Kidney epithelial cell (primary cell): Measurements from ENCODE around the gene IGFBP3. TPM values are rescaled to one million over a fixed set of nuclear protein-coding genes. Genes with fewer than 3 reads are reported as not detected.

Experiments used
- DNase-seq: peaks from one replicate; pipeline ENCODE4 v3.0.0-alpha.2; 2010; ENCODE audit warnings: low read depth
- H3K27me3 ChIP-seq: 2 replicates; pipeline ENCODE4 v1.6.0; 2011; ENCODE audit warnings: low read length; ENCODE audit not compliant: control insufficient read depth, insufficient read depth
- H3K36me3 ChIP-seq: 2 replicates; pipeline ENCODE4 v1.5.1; 2011; ENCODE audit warnings: low read length; ENCODE audit not compliant: control insufficient read depth, insufficient read depth
- H3K4me3 ChIP-seq: 2 replicates; pipeline ENCODE4 v1.5.1; 2011; ENCODE audit warnings: low read depth, mild to moderate bottlenecking, control low read depth, low read length
- CTCF ChIP-seq: IDR thresholded peaks from 2 replicates; pipeline ENCODE4 v1.5.1; 2011; ENCODE audit warnings: mild to moderate bottlenecking, moderate library complexity, low read length, control low read depth, inconsistent platforms; ENCODE audit not compliant: insufficient read depth, poor library complexity, severe bottlenecking
- total RNA-seq: library from RNA; depleted of rRNA; stranded (reverse); fragments of >200 nt; gene quantifications from 2 replicates; pipeline ENCODE4 v1.2.3, GENCODE V29; 2015

The IGFBP3 gene
- total RNA-seq, 1 donor from 2014 or later = 152 TPM

DNA sequence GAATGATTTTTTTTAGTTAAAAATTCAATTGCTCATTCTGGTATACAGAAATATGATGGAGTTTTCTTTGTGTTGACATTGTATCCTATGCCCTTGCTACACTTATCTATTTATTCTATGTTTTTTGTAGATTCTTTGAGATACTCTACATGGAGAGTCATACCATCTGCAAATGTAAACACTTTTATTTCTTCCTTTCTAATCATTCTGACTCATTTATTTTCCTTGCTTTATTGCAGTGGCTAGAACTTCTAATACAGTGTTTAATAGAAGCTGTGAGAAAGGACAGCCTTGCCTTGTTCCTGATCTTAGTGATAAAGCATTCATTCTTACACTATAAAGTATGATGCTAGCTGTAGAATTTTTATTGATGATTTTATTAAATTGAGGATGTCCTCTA lies 9.9 kb upstream of the IGFBP3 start:
- DNase-seq = no peak
- H3K36me3 ChIP-seq = no peaks in the 10 kb centered on the region
- H3K4me3 ChIP-seq = no peak overlapping the region
- TF ChIP-seq CTCF = no peak
- no peaks in the 10 kb centered on the region for H3K27me3 ChIP-seq

DNA sequence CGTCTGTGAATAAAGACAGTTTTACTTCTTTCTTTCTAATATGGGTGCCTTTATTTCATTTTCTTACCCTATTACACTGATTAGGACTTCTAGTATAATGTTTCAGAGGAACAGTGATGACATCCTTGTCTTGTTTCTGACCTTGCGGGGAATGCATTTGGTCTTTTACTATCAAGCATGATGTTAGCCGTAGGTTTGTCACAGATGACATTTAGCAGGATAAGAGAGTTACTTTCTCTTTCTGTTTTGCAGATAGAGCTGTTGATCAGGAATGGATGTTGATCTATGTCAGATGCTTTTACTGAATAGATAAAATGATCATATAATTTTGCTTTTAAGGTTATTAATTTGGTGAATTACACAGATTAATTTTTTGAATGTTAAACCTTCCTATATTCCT lies 6.6 kb upstream of the IGFBP3 start:
- DNase-seq = no peak
- TF ChIP-seq CTCF = no peak

DNA sequence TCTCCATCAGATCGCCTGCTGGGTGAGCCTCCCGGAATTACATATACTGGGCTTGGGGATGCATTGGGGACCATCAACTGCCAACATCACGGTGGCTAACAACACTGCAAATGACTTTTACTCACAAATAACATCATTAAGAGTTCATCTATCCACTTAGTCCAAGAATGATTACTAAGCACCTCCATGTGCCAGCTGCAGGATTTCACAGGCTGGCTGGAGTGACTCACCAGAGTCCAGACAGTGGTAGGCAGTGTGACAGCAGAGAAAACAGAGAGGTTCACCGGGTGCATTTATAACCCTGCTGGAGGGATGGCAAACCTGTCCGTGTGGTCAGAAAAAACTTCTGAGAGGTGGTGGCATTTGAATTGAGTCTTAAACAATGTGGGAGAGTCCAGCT lies 3.2 kb upstream of the IGFBP3 start:
- TF ChIP-seq CTCF = peak; percentile 1
- Histone ChIP-seq H3K27me3 (peaks cover 13% of the 10 kb centered on the region), H3K36me3 (no peaks in the 10 kb centered on the region), H3K4me3 (no peak overlapping the region)
- peak; percentile 88 for DNase-seq

More for the DNA sequence above, 6.6 kb upstream of the IGFBP3 start:
- Histone ChIP-seq H3K27me3 (no peaks in the 10 kb centered on the region), H3K4me3 (no peak overlapping the region), H3K36me3 (no peaks in the 10 kb centered on the region)

DNA sequence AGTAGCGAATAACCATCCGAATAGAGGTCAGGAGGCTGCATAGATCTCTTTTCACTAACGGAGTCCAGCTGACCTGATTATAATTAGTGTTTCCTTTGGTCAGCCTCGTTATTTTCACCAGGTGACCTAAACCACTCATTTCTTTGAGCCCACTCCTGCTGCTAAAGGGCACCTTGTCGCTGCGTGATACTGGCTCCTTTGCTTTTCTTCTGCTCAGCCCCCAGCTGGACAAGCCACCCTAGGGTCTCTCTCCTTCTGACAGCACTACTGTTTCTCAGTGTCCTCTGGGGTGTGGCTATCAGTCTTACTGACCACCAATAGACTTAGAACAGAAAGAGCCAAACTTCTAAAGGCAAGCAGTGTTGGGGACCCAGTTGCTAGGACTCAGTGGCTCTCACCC lies 2.7 kb upstream of the IGFBP3 start:
- Histone ChIP-seq H3K27me3 (peaks cover 14% of the 10 kb centered on the region), H3K4me3 (no peak overlapping the region), H3K36me3 (no peaks in the 10 kb centered on the region)
- TF ChIP-seq CTCF = no peak
- DNase-seq = no peak

- Histone ChIP-seq H3K27me3 (peaks cover 16% of the 10 kb centered on the region), H3K4me3 (no peak overlapping the region), H3K36me3 (no peaks in the 10 kb centered on the region)
- TF ChIP-seq CTCF = peak; percentile 97
- no peak for DNase-seq
Observed at GRCh38 chr7:45923290-45923689, 2.2 kb upstream of the IGFBP3 start.

GRCh38 chr7:45922810-45923209 lies 1.7 kb upstream of the IGFBP3 start:
- no peak overlapping the region for H3K4me3 ChIP-seq

More at GRCh38 chr7:45922810-45923209, 1.7 kb upstream of the IGFBP3 start:
- H3K36me3 ChIP-seq = no peaks in the 10 kb centered on the region
- no peak for DNase-seq
- TF ChIP-seq CTCF = no peak
- H3K27me3 ChIP-seq = peaks cover 16% of the 10 kb centered on the region
